ENCODE results near the gene JOSD2. TPM values are rescaled to one million over a fixed set of nuclear protein-coding genes. Genes with fewer than 3 reads are reported as not detected.

The JOSD2 gene
- total and polyA plus RNA-seq, 2 donors (not counting 1 experiment from before 2014, with no cell fraction given): 25.0 to 32.8 TPM

DNA sequence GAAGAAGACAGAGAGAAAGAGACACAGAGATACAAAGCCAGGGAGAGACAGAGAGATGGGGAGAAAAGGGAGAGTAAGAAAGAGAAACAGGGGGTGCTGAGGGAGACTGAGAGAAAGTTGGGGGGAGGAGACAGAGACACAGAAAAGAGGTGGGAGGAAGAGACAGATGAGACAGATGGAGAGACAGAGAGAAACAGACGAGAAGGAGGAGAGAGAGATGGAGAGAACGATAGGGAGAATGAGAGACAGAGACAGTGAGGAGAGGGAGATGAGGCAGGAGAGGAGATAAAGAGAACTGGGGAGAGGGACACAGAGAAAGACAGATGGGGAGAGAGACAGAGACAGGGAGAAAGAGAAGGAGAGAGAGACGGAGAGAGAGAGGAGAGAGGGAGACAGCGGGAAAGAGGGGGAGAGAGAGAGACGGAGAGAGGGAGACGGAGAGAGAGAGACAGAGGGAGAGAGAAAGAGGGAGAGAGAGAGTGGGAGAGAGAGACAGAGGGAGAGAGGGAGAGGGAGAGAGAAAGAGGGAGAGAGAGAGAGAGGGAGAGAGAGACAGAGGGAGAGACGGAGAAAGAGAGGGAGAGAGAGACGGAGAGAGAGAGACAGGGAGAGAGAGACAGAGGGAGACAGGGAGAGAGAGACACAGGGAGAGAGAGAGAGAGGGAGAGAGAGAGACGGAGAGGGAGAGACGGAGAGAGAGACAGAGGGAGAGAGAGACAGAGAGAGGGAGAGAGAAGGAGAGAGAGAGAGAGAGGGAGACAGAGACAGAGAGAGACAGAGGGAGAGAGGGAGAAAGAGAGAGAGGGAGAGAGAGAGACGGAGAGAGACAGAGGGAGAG lies 12.6 kb downstream of the JOSD2 start:
- no peak overlapping the region for H3K4me3 ChIP-seq (ENCODE audit: control extremely low read depth in 1 of 5, extremely low read depth in 1 of 5, insufficient read depth in 1 of 5, low read depth in 2 of 5, low read length in 4 of 5)
- no peak for ATAC-seq (ENCODE audit: low read depth)

DNA sequence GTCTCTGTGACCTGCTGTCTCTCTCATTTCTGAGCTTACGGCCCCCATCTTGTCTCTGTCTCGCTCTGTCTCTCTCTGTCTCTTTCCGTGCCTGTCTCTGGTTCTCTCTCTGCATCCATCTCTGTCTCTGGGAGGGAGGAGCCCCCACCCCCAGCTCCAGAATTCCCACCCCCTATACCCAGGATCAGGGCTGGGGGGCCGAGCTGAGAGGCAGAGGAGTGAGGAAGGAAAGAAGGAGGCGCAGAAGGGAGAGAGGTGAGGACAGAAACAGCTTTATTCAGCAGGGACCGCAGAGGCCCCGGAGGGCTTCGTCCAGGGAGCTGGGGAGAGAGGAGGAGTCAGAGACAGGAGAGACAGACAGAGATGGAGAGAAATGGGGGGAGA lies 14.0 kb downstream of the JOSD2 start:
- intact Hi-C loops (cut with micrococcal nuclease): no loop called here
- H3K4me2 ChIP-seq (replicated peaks; ENCODE audit: low read depth, low read length, poor library complexity, severe bottlenecking): no peak overlapping the region
- 84% methylated on average over 5 of the region's 8 CpGs for WGBS (ENCODE audit: insufficient coverage)
- peaks cover 5% of the 10 kb centered on the region in 2 donors for H3K4me1 ChIP-seq (ENCODE audit: control insufficient read depth in 2 of 2, insufficient read depth in 2 of 2, low read length in 2 of 2)
- H3K4me3 ChIP-seq (ENCODE audit: control extremely low read depth in 1 of 5, extremely low read depth in 1 of 5, insufficient read depth in 1 of 5, low read depth in 2 of 5, low read length in 4 of 5): no peak overlapping the region
- TF ChIP-seq, protein P1, sequence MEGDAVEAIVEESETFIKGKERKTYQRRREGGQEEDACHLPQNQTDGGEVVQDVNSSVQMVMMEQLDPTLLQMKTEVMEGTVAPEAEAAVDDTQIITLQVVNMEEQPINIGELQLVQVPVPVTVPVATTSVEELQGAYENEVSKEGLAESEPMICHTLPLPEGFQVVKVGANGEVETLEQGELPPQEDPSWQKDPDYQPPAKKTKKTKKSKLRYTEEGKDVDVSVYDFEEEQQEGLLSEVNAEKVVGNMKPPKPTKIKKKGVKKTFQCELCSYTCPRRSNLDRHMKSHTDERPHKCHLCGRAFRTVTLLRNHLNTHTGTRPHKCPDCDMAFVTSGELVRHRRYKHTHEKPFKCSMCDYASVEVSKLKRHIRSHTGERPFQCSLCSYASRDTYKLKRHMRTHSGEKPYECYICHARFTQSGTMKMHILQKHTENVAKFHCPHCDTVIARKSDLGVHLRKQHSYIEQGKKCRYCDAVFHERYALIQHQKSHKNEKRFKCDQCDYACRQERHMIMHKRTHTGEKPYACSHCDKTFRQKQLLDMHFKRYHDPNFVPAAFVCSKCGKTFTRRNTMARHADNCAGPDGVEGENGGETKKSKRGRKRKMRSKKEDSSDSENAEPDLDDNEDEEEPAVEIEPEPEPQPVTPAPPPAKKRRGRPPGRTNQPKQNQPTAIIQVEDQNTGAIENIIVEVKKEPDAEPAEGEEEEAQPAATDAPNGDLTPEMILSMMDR (IDR thresholded peaks at IDR 0.05): no peak
- no peak for TF ChIP-seq EZH2 (IDR thresholded peaks at IDR 0.05; ENCODE audit: borderline replicate concordance, insufficient read depth, low read depth, low read length, poor library complexity, severe bottlenecking)
- Mint-ChIP-seq H3K27me3 (no peaks in the 10 kb centered on the region), H3K27ac (no peak overlapping the region), H3K9me3 (ENCODE audit: insufficient read depth) (no peaks in the 10 kb centered on the region), H3K4me3 (no peak overlapping the region), H3K4me1 (peaks cover 5% of the 10 kb centered on the region)
- DNase-seq (no peak), ATAC-seq (ENCODE audit: low read depth) (no peak)
- H3K9ac ChIP-seq (ENCODE audit: low read length): no peak overlapping the region
- ChIA-PET CTCF (no interaction called here), POLR2A (no interaction called here)
- H2AFZ ChIP-seq (ENCODE audit: insufficient read depth, low read depth, low read length, poor library complexity, severe bottlenecking): no peak overlapping the region
- no peaks in the 10 kb centered on the region for H3K79me2 ChIP-seq (ENCODE audit: control insufficient read depth, insufficient read depth, low read length)
- H3K27me3 ChIP-seq (replicated peaks in 1 of 4; ENCODE audit: control extremely low read depth in 1 of 4, control insufficient read depth in 3 of 4, insufficient read depth in 4 of 4, low read length in 3 of 4): no peaks in the 10 kb centered on the region
- peaks cover 0 to 3% (median 0%) of the 10 kb centered on the region in 3 donors for H3K9me3 ChIP-seq (ENCODE audit: control extremely low read depth in 1 of 3, control insufficient read depth in 2 of 3, insufficient read depth in 1 of 3, low read length in 2 of 3)
- no peaks in the 10 kb centered on the region for H3K36me3 ChIP-seq (replicated peaks in 1 of 2; ENCODE audit: control extremely low read depth in 1 of 2, control insufficient read depth in 1 of 2, extremely low read depth in 1 of 2, insufficient read depth in 2 of 2, low read length in 1 of 2)
- H3K27ac ChIP-seq (ENCODE audit: low read length in 2 of 2): no peak overlapping the region
- no peaks in the 10 kb centered on the region for H4K20me1 ChIP-seq (ENCODE audit: control insufficient read depth, insufficient read depth, low read length, poor library complexity, severe bottlenecking)

More for the DNA sequence above, 12.6 kb downstream of the JOSD2 start:
- Histone ChIP-seq H3K9me3 (ENCODE audit: control extremely low read depth in 1 of 3, control insufficient read depth in 2 of 3, insufficient read depth in 1 of 3, low read length in 2 of 3) (peaks cover 0 to 3% (median 0%) of the 10 kb centered on the region in 3 donors), H3K4me2 (replicated peaks; ENCODE audit: low read depth, low read length, poor library complexity, severe bottlenecking) (no peak overlapping the region), H3K36me3 (replicated peaks in 1 of 2; ENCODE audit: control extremely low read depth in 1 of 2, control insufficient read depth in 1 of 2, extremely low read depth in 1 of 2, insufficient read depth in 2 of 2, low read length in 1 of 2) (no peaks in the 10 kb centered on the region), H4K20me1 (ENCODE audit: control insufficient read depth, insufficient read depth, low read length, poor library complexity, severe bottlenecking) (no peaks in the 10 kb centered on the region), H2AFZ (ENCODE audit: insufficient read depth, low read depth, low read length, poor library complexity, severe bottlenecking) (no peak overlapping the region), H3K27ac (ENCODE audit: low read length in 2 of 2) (no peak overlapping the region), H3K4me1 (ENCODE audit: control insufficient read depth in 2 of 2, insufficient read depth in 2 of 2, low read length in 2 of 2) (no peaks in the 10 kb centered on the region), H3K27me3 (replicated peaks in 1 of 4; ENCODE audit: control extremely low read depth in 1 of 4, control insufficient read depth in 3 of 4, insufficient read depth in 4 of 4, low read length in 3 of 4) (no peaks in the 10 kb centered on the region), H3K79me2 (ENCODE audit: control insufficient read depth, insufficient read depth, low read length) (no peaks in the 10 kb centered on the region), H3K9ac (ENCODE audit: low read length) (no peak overlapping the region)
- intact Hi-C loops (cut with micrococcal nuclease): no loop called here
- WGBS (ENCODE audit: insufficient coverage): 97% methylated on average over 10 of the region's 11 CpGs
- CTCF ChIA-PET: no interaction called here
- Mint-ChIP-seq H3K9me3 (ENCODE audit: insufficient read depth) (no peaks in the 10 kb centered on the region), H3K4me1 (no peaks in the 10 kb centered on the region), H3K4me3 (no peak overlapping the region), H3K27me3 (no peaks in the 10 kb centered on the region), H3K27ac (no peak overlapping the region)
- POLR2A ChIA-PET: no interaction called here
- DNase-seq: no peak
- TF ChIP-seq, protein P1 (IDR thresholded peaks at IDR 0.05): no peak
- TF ChIP-seq EZH2 (IDR thresholded peaks at IDR 0.05; ENCODE audit: borderline replicate concordance, insufficient read depth, low read depth, low read length, poor library complexity, severe bottlenecking): no peak
